ENCODE data around the gene NEK7.

DNA sequence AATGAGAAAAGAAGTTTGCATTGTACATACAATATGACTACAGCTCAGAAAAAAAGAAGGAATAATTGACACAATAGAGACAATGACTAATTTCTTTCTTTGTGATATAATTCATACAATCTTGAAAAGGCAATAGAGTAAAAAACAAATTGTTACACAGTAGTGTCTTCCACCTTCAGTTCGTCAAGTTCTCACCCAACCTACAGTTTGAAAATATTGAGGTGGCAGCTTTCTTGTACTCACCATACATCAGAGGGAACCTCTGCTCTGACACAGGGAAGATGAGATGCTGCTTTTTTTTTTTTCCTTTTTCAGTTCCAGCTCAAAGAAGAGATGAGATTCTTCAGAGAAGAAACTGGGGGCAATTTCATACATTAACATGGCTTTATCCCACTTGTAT is 210.5 kb downstream of the NEK7 start:
- TF ChIP-seq SP1 (IDR thresholded peaks at IDR 0.05): no peak
- no peak for TF ChIP-seq L3MBTL2 (conservative IDR thresholded peaks at IDR 0.05)
- no peak for TF ChIP-seq SUZ12 (IDR thresholded peaks at IDR 0.05)
- no peak for TF ChIP-seq FOXM1 (IDR thresholded peaks at IDR 0.05; ENCODE audit: borderline replicate concordance)
- no peak for TF ChIP-seq CTBP1 (IDR thresholded peaks at IDR 0.05; ENCODE audit: borderline replicate concordance)
- TF ChIP-seq NFRKB (IDR thresholded peaks at IDR 0.05): no peak
- TF ChIP-seq BHLHE40 (IDR thresholded peaks at IDR 0.05; ENCODE audit: borderline replicate concordance): no peak
- TF ChIP-seq TARDBP (IDR thresholded peaks at IDR 0.05): no peak
